HEK293T (cell line): ENCODE results near the gene FAM131C.

ENCODE experiments used
- CTCF ChIA-PET: fragments of 350-600 bp; formaldehyde crosslinking; extraction: SDS; loops from one replicate; lab custom pipeline; 2021; ENCODE audit warnings: antibody characterized with exemption, inconsistent platforms; lab: Yijun Ruan, JAX
- POLR2A ChIA-PET: fragments of 350-600 bp; formaldehyde crosslinking; extraction: SDS; loops from one replicate; lab custom pipeline; 2020; ENCODE audit warnings: antibody characterized with exemption, inconsistent platforms; lab: Yijun Ruan, JAX
- DNase-seq: peaks from one replicate; pipeline ENCODE4 v3.0.0; 2012; ENCODE audit warnings: mixed read lengths; ENCODE audit errors: extremely low spot score
- ARNT ChIP-seq: fragments of 450-650 bp; IDR thresholded peaks from 2 replicates; pipeline ENCODE4 v1.6.1; 2017; ENCODE audit warnings: mild to moderate bottlenecking
- BHLHE40 ChIP-seq: fragments of 450-650 bp; IDR thresholded peaks from 2 replicates; pipeline ENCODE4 v1.6.1; 2016; ENCODE audit warnings: mild to moderate bottlenecking, moderate library complexity, borderline replicate concordance
- CTBP1 ChIP-seq: fragments of 450-650 bp; IDR thresholded peaks from 2 replicates; pipeline ENCODE4 v1.6.1; 2016; ENCODE audit warnings: borderline replicate concordance
- ELF4 ChIP-seq: fragments of 450-650 bp; IDR thresholded peaks from 2 replicates; pipeline ENCODE4 v1.6.1; 2017; ENCODE audit warnings: antibody characterized with exemption
- FOXA1 ChIP-seq: fragments of 450-650 bp; IDR thresholded peaks from 2 replicates; pipeline ENCODE4 v1.6.1; 2016; ENCODE audit warnings: mild to moderate bottlenecking
- FOXK2 ChIP-seq: fragments of 450-650 bp; IDR thresholded peaks from 2 replicates; pipeline ENCODE4 v1.6.1; 2016; ENCODE audit warnings: mild to moderate bottlenecking
- FOXM1 ChIP-seq: fragments of 450-650 bp; IDR thresholded peaks from 2 replicates; pipeline ENCODE4 v1.6.1; 2017; ENCODE audit warnings: mild to moderate bottlenecking, borderline replicate concordance
- HDGF ChIP-seq: fragments of 450-650 bp; IDR thresholded peaks from 2 replicates; pipeline ENCODE4 v1.6.1; 2017; ENCODE audit warnings: antibody characterized with exemption, borderline replicate concordance
- L3MBTL2 ChIP-seq: fragments of 450-650 bp; conservative IDR thresholded peaks from 2 replicates; pipeline ENCODE4 v1.6.1; 2016; ENCODE audit warnings: mild to moderate bottlenecking
- LEF1 ChIP-seq: fragments of 450-650 bp; IDR thresholded peaks from 2 replicates; pipeline ENCODE4 v1.6.1; 2017; ENCODE audit warnings: mild to moderate bottlenecking, borderline replicate concordance
- NFRKB ChIP-seq: fragments of 450-650 bp; IDR thresholded peaks from 2 replicates; pipeline ENCODE4 v1.6.1; 2016; ENCODE audit warnings: mild to moderate bottlenecking, moderate library complexity
- PKNOX1 ChIP-seq: fragments of 450-650 bp; IDR thresholded peaks from 2 replicates; pipeline ENCODE4 v1.6.1; 2016
- SP1 ChIP-seq: fragments of 450-650 bp; IDR thresholded peaks from 2 replicates; pipeline ENCODE4 v1.6.1; 2017
- SUZ12 ChIP-seq: fragments of 450-650 bp; IDR thresholded peaks from 2 replicates; pipeline ENCODE4 v1.6.1; 2016; ENCODE audit warnings: mild to moderate bottlenecking
- TARDBP ChIP-seq: fragments of 450-650 bp; IDR thresholded peaks from 2 replicates; pipeline ENCODE4 v1.6.1; 2016
- ZNF384 ChIP-seq: fragments of 450-650 bp; IDR thresholded peaks from 2 replicates; pipeline ENCODE4 v1.6.1; 2016

Gene FAM131C

GRCh38 chr1:16115468-16115983 lies 42.1 kb upstream of the FAM131C start:
- DNase-seq, result no peak
- TF ChIP-seq ZNF384 (no peak), ARNT (no peak), FOXM1 (no peak), SP1 (no peak), BHLHE40 (no peak), NFRKB (no peak), FOXA1 (no peak), FOXK2 (no peak)
- POLR2A ChIA-PET, result no interaction called here
- CTCF ChIA-PET, result no interaction called here

GRCh38 chr1:16114527-16115467 lies 41.3 kb upstream of the FAM131C start:
- no peak for DNase-seq
- TF ChIP-seq PKNOX1 (no peak), ZNF384 (no peak), BHLHE40 (no peak), SP1 (no peak), FOXK2 (no peak), FOXM1 (no peak), HDGF (no peak), CTBP1 (no peak), LEF1 (no peak), FOXA1 (no peak), TARDBP (no peak), L3MBTL2 (no peak), SUZ12 (no peak), NFRKB (no peak), ARNT (no peak), ELF4 (no peak)
- ChIA-PET POLR2A (no interaction called here), CTCF (interaction anchor here (0.6 kb wide), 1 partner anchor 8 kb away, joined by 3 read pairs; no protein-coding TSS in a partner anchor)

GRCh38 chr1:16112596-16113555 lies 39.4 kb upstream of the FAM131C start:
- ChIA-PET POLR2A (no interaction called here), CTCF (interaction anchor here (0.7 to 1.3 kb wide), 2 partner anchors 31 to 828 kb away, joined by 3 to 4 read pairs; no protein-coding TSS in a partner anchor)
- no peak for TF ChIP-seq CTBP1
- no peak for TF ChIP-seq FOXM1
- TF ChIP-seq PKNOX1, result no peak
- no peak for TF ChIP-seq HDGF
- no peak for TF ChIP-seq ARNT
- DNase-seq, result no peak

GRCh38 chr1:16111771-16112595 lies 38.5 kb upstream of the FAM131C start:
- ChIA-PET POLR2A (no interaction called here), CTCF (interaction anchor here (1.3 kb wide), 1 partner anchor 30 kb away, joined by 3 read pairs; no protein-coding TSS in a partner anchor)
- no peak for TF ChIP-seq TARDBP
- TF ChIP-seq PKNOX1, result no peak
- TF ChIP-seq ELF4, result no peak
- TF ChIP-seq L3MBTL2, result no peak
- TF ChIP-seq CTBP1, result no peak
- TF ChIP-seq FOXA1, result no peak
- no peak for TF ChIP-seq LEF1
- no peak for TF ChIP-seq ARNT
- DNase-seq, result no peak

GRCh38 chr1:16110884-16111283 lies 37.4 kb upstream of the FAM131C start:
- TF ChIP-seq ELF4 (no peak), L3MBTL2 (no peak), BHLHE40 (no peak), ARNT (no peak), SUZ12 (no peak), CTBP1 (no peak), SP1 (no peak), FOXK2 (no peak), LEF1 (no peak), TARDBP (no peak), HDGF (no peak), PKNOX1 (no peak), NFRKB (no peak), ZNF384 (no peak)
- DNase-seq, result no peak
- CTCF ChIA-PET, result interaction anchor here (0.8 kb wide), 2 partner anchors 32 to 40 kb away, joined by 3 read pairs; no protein-coding TSS in a partner anchor
- POLR2A ChIA-PET, result no interaction called here
